Loucy (cell line): ENCODE results near the gene UGT1A9.

Experiments used
- H2AFZ ChIP-seq: fragments of 200-600 bp; sonication (generic); 2 replicates; pipeline ENCODE4 v1.6.0; 2016; ENCODE audit warnings: antibody characterized with exemption, mild to moderate bottlenecking, low read length, moderate library complexity
- H3F3A ChIP-seq: fragments of 200-600 bp; 2 replicates; pipeline ENCODE4 v1.6.0; 2016; ENCODE audit warnings: antibody characterized with exemption, low read depth, mild to moderate bottlenecking
- H3K27me3 ChIP-seq: fragments of 200-600 bp; sonication (generic); 2 replicates; pipeline ENCODE4 v1.6.1; 2014; ENCODE audit warnings: low read length, mild to moderate bottlenecking; ENCODE audit not compliant: insufficient read depth, poor library complexity, severe bottlenecking
- H3K36me3 ChIP-seq: fragments of 200-600 bp; sonication (generic); 2 replicates; pipeline ENCODE4 v1.6.1; 2016; ENCODE audit warnings: low read length; ENCODE audit not compliant: insufficient read depth
- H3K4me1 ChIP-seq: fragments of 200-600 bp; sonication (generic); 2 replicates; pipeline ENCODE4 v1.5.1; 2014; ENCODE audit warnings: low read length, mild to moderate bottlenecking; ENCODE audit not compliant: insufficient read depth, poor library complexity, severe bottlenecking
- H3K4me2 ChIP-seq: fragments of 200-600 bp; sonication (generic); 2 replicates; pipeline ENCODE4 v1.6.0; 2014; ENCODE audit warnings: antibody characterized with exemption, low read length, low read depth, mild to moderate bottlenecking; ENCODE audit not compliant: poor library complexity, severe bottlenecking
- H3K4me3 ChIP-seq: fragments of 200-600 bp; sonication (generic); 2 replicates; pipeline ENCODE4 v1.5.1; 2014; ENCODE audit warnings: low read length, mild to moderate bottlenecking, mixed read lengths; ENCODE audit not compliant: poor library complexity, severe bottlenecking
- H3K79me2 ChIP-seq: fragments of 200-600 bp; sonication (generic); 2 replicates; pipeline ENCODE4 v1.6.1; 2014; ENCODE audit warnings: low read length; ENCODE audit not compliant: insufficient read depth
- H3K9ac ChIP-seq: fragments of 200-600 bp; sonication (generic); 2 replicates; pipeline ENCODE4 v1.6.0; 2014; ENCODE audit warnings: mild to moderate bottlenecking, low read depth, low read length, moderate library complexity; ENCODE audit not compliant: poor library complexity, severe bottlenecking
- H3K9me2 ChIP-seq: fragments of 200-600 bp; sonication (generic); replicated peaks from 2 replicates; pipeline ENCODE4 v1.6.1; 2016; ENCODE audit warnings: low read depth, low read length, mixed read lengths
- H3K9me3 ChIP-seq: fragments of 200-600 bp; sonication (generic); 2 replicates; pipeline ENCODE4 v1.6.1; 2014; ENCODE audit warnings: mild to moderate bottlenecking, antibody characterized with exemption, low read length, low read depth; ENCODE audit not compliant: insufficient read depth
- H4K20me1 ChIP-seq: fragments of 200-600 bp; sonication (generic); 2 replicates; pipeline ENCODE4 v1.6.0; 2014; ENCODE audit warnings: antibody characterized with exemption, low read length, mild to moderate bottlenecking; ENCODE audit not compliant: insufficient read depth, poor library complexity, severe bottlenecking
- CTCF ChIP-seq: fragments of 200-600 bp; sonication (generic); conservative IDR thresholded peaks from 2 replicates; pipeline ENCODE4 v1.5.1; 2014; ENCODE audit warnings: mild to moderate bottlenecking, antibody characterized with exemption, low read length
- EZH2phosphoT487 ChIP-seq: fragments of 200-600 bp; IDR thresholded peaks from 2 replicates; pipeline ENCODE4 v1.6.1; 2018; ENCODE audit warnings: antibody characterized with exemption, mild to moderate bottlenecking, moderate library complexity, borderline replicate concordance

The UGT1A9 gene

GRCh38 chr2:233688341-233688740 lies 16.6 kb downstream of the UGT1A9 start:
- Histone ChIP-seq H3K79me2 (no peaks in the 10 kb centered on the region), H3K4me1 (no peaks in the 10 kb centered on the region), H3K36me3 (no peaks in the 10 kb centered on the region), H2AFZ (no peak overlapping the region), H3K4me3 (no peak overlapping the region), H3K9me2 (no peaks in the 10 kb centered on the region), H3K4me2 (no peak overlapping the region), H3K27me3 (no peaks in the 10 kb centered on the region), H3F3A (no peaks in the 10 kb centered on the region), H3K9ac (no peak overlapping the region), H4K20me1 (no peaks in the 10 kb centered on the region), H3K9me3 (no peaks in the 10 kb centered on the region)
- TF ChIP-seq EZH2phosphoT487 (no peak), CTCF (no peak)

GRCh38 chr2:233689031-233689430 lies 17.3 kb downstream of the UGT1A9 start:
- TF ChIP-seq EZH2phosphoT487 (no peak), CTCF (no peak)
- Histone ChIP-seq H4K20me1 (no peaks in the 10 kb centered on the region), H3K4me3 (no peak overlapping the region), H3K79me2 (no peaks in the 10 kb centered on the region), H3K9me3 (no peaks in the 10 kb centered on the region), H3K27me3 (no peaks in the 10 kb centered on the region), H3K9ac (no peak overlapping the region), H3K4me2 (no peak overlapping the region), H2AFZ (no peak overlapping the region), H3F3A (no peaks in the 10 kb centered on the region), H3K36me3 (no peaks in the 10 kb centered on the region), H3K9me2 (no peaks in the 10 kb centered on the region), H3K4me1 (no peaks in the 10 kb centered on the region)

GRCh38 chr2:233689501-233689900 lies 17.8 kb downstream of the UGT1A9 start:
- Histone ChIP-seq H4K20me1 (no peaks in the 10 kb centered on the region), H3K9me3 (no peaks in the 10 kb centered on the region), H3K36me3 (no peaks in the 10 kb centered on the region)

More at GRCh38 chr2:233689501-233689900, 17.8 kb downstream of the UGT1A9 start:
- no peaks in the 10 kb centered on the region for H3K4me1 ChIP-seq
- no peaks in the 10 kb centered on the region for H3K27me3 ChIP-seq
- TF ChIP-seq CTCF (no peak), EZH2phosphoT487 (no peak)
- no peak overlapping the region for H3K9ac ChIP-seq
- no peak overlapping the region for H2AFZ ChIP-seq
- H3K4me2 ChIP-seq, result no peak overlapping the region
- no peak overlapping the region for H3K4me3 ChIP-seq
- H3F3A ChIP-seq, result no peaks in the 10 kb centered on the region
- H3K79me2 ChIP-seq, result no peaks in the 10 kb centered on the region
- no peaks in the 10 kb centered on the region for H3K9me2 ChIP-seq
